ENCODE measurements around the gene LRCH4.
"Not testable (repeated sequence)": the region's sequence is repeated elsewhere in the genome, so short reads cannot be mapped to it uniquely, and the experiment has no call there.

- TF ChIP-seq CTCF, EP300 (IDR thresholded peaks at IDR 0.05): not testable (repeated sequence)
These were observed 49.2 kb downstream of the LRCH4 start for GRCh38 chr7:100536695-100537094.

Data from upper lobe of left lung (tissue), 4 donors.